Testis (tissue), 3 donors: ENCODE results near the gene PFKFB4. TPM values are rescaled to one million over a fixed set of nuclear protein-coding genes. Genes with fewer than 3 reads are reported as not detected.

ENCODE experiments used
- DNase-seq: peaks from one replicate; pipeline ENCODE4 v3.0.0-alpha.2; 2019
- H3K27ac ChIP-seq, 2 donors: fragments of 200-600 bp; sonication (generic); one replicate each; pipeline ENCODE4 v1.5.1; 2019
- H3K27me3 ChIP-seq: fragments of 200-600 bp; sonication (generic); one replicate; pipeline ENCODE4 v1.5.1; 2019
- H3K36me3 ChIP-seq: fragments of 200-600 bp; sonication (generic); one replicate; pipeline ENCODE4 v1.5.1; 2017; ENCODE audit warnings: low read depth; ENCODE audit errors: missing control alignments
- H3K4me1 ChIP-seq: fragments of 200-600 bp; sonication (generic); one replicate; pipeline ENCODE4 v1.5.1; 2019
- H3K4me3 ChIP-seq, 2 donors: fragments of 200-600 bp; sonication (generic); one replicate each; pipeline ENCODE4 v1.5.1; 2017 to 2019
- H3K9me3 ChIP-seq: fragments of 200-600 bp; sonication (generic); one replicate; pipeline ENCODE4 v1.5.1; 2017
- CTCF ChIP-seq, 3 experiments: fragments of 450-650 bp in 2 of 3; fragments of 200-600 bp in 1 of 3; sonication (generic) in 1 of 3; IDR thresholded peaks; one replicate each; pipeline ENCODE4 v1.5.1; 2016 to 2019; ENCODE audit warnings: antibody characterized with exemption in 3 of 3, mild to moderate bottlenecking in 2 of 3, moderate library complexity in 1 of 3
- POLR2A ChIP-seq: fragments of 450-650 bp; IDR thresholded peaks from one replicate; pipeline ENCODE4 v1.6.1; 2017; ENCODE audit warnings: antibody characterized with exemption, mild to moderate bottlenecking, moderate library complexity
- WGBS, 2 donors: methylation state at CpG; one replicate each; pipeline ENCODE4 v1.1.5; 2018; 5-methylcytosine and 5-hydroxymethylcytosine counted together
- intact Hi-C: fragments of 100-400 bp; cut with DNase I; formaldehyde crosslinking; loops from one replicate; pipeline ENCODE4 v1.15.1; 2023; ENCODE audit warnings: low total_unique reads
- polyA plus RNA-seq: library from polyadenylated mRNA; stranded (reverse); fragments of 350-450 nt; fragmentation: Illumina TruSeq; extraction: RNeasy Lipid Tissue Mini Kit (QIAGEN cat#74804); gene quantifications from one replicate; pipeline ENCODE4 v1.2.3, GENCODE V29; 2014; ENCODE audit warnings: low read depth, low replicate concordance; ENCODE audit not compliant: insufficient read depth
- total RNA-seq, 2 donors: library from RNA; depleted of rRNA; stranded (reverse); fragments of >200 nt; gene quantifications; one replicate each; pipeline ENCODE4 v1.2.3, GENCODE V29; 2016

PFKFB4 gene
- total and polyA plus RNA-seq, 3 donors from 2014 or later = 57.3 to 136 (median 134) TPM

GRCh38 chr3:48528754-48529153, 27.8 kb downstream of the PFKFB4 start:
- no peak for DNase-seq
- WGBS, 2 donors = 81 to 84% methylated on average over 3 of the region's 3 CpGs

GRCh38 chr3:48528048-48528447, 28.6 kb downstream of the PFKFB4 start:
- Histone ChIP-seq H3K36me3 (no peaks in the 10 kb centered on the region), H3K4me1 (no peaks in the 10 kb centered on the region), H3K4me3 (no peak overlapping the region), H3K9me3 (no peaks in the 10 kb centered on the region), H3K27me3 (no peaks in the 10 kb centered on the region), H3K27ac (no peak overlapping the region)
- TF ChIP-seq CTCF (IDR thresholded peaks at IDR 0.05) (no peak), POLR2A (no peak)
- WGBS, 2 donors = 89 to 96% methylated on average over 9 of the region's 9 CpGs
- no peak for DNase-seq
- intact Hi-C loops = no loop called here

More at GRCh38 chr3:48528754-48529153, 27.8 kb downstream of the PFKFB4 start:
- intact Hi-C loops = no loop called here
- Histone ChIP-seq H3K36me3 (no peaks in the 10 kb centered on the region), H3K4me3 (no peak overlapping the region), H3K27ac (no peak overlapping the region), H3K9me3 (no peaks in the 10 kb centered on the region), H3K4me1 (no peaks in the 10 kb centered on the region), H3K27me3 (no peaks in the 10 kb centered on the region)
- no peak for TF ChIP-seq CTCF (IDR thresholded peaks at IDR 0.05)
- TF ChIP-seq POLR2A = no peak

GRCh38 chr3:48524970-48525369, 31.6 kb downstream of the PFKFB4 start:
- Histone ChIP-seq H3K27ac (no peak overlapping the region), H3K4me3 (no peak overlapping the region), H3K36me3 (no peaks in the 10 kb centered on the region), H3K27me3 (no peaks in the 10 kb centered on the region), H3K4me1 (no peaks in the 10 kb centered on the region), H3K9me3 (no peaks in the 10 kb centered on the region)
- no peak for DNase-seq
- WGBS, 2 donors = 89 to 94% methylated on average over 6 to 9 of the region's 9 CpGs
- TF ChIP-seq POLR2A (no peak), CTCF (IDR thresholded peaks at IDR 0.05) (no peak)
- intact Hi-C loops = no loop called here

- Histone ChIP-seq H3K27ac (no peak overlapping the region), H3K9me3 (no peaks in the 10 kb centered on the region), H3K4me3 (no peak overlapping the region), H3K36me3 (no peaks in the 10 kb centered on the region), H3K4me1 (no peaks in the 10 kb centered on the region), H3K27me3 (no peaks in the 10 kb centered on the region)
- no peak for DNase-seq
- 97% methylated on average over 6 of the region's 6 CpGs; no CpG with 5 or more reads in 1 of the 2 donors for WGBS, 2 donors
- TF ChIP-seq CTCF (IDR thresholded peaks at IDR 0.05) = no peak
- TF ChIP-seq POLR2A = no peak
- intact Hi-C loops = no loop called here
Measured at GRCh38 chr3:48521635-48522034, 35.0 kb downstream of the PFKFB4 start.

GRCh38 chr3:48519277-48519643, 37.3 kb downstream of the PFKFB4 start:
- H3K27me3 ChIP-seq = no peaks in the 10 kb centered on the region
- no peak overlapping the region for H3K4me3 ChIP-seq
- H3K4me1 ChIP-seq = no peaks in the 10 kb centered on the region
- H3K27ac ChIP-seq = no peak overlapping the region
- H3K9me3 ChIP-seq = no peaks in the 10 kb centered on the region
- TF ChIP-seq POLR2A = no peak
- TF ChIP-seq CTCF (IDR thresholded peaks at IDR 0.05) = no peak
- DNase-seq = no peak
- 93% methylated on average over 9 of the region's 9 CpGs; no CpG with 5 or more reads in 1 of the 2 donors for WGBS, 2 donors
- intact Hi-C loops = no loop called here
- no peaks in the 10 kb centered on the region for H3K36me3 ChIP-seq
